ENCODE measurements around the gene RPGRIP1.

Gene RPGRIP1

DNA sequence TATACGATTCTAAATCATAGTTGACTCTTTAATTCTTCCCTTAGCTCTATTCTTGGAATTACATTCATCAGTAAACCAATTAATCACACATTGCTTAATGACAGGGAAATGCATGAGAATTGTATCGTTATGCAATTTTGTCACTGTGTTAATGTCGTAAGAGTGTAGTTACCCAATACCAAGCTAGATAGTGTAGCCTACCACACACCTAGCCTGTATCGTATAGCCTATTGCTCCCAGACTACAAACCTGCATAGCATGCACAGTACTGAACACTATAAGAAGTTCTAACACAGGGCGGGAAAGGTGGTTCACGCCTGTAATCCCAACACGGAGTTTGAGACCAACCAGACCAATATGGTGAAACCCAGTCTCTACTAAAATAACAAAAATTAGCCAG, 35.3 kb upstream of the RPGRIP1 start:
- Histone ChIP-seq H2BK120ac (ENCODE audit: low read depth, low read length) (no peak overlapping the region), H3K4me1 (ENCODE audit: control insufficient read depth, insufficient read depth, low read depth, low read length) (peaks cover 11% of the 10 kb centered on the region), H2AFZ (ENCODE audit: low read depth, low read length) (no peak overlapping the region), H2AK5ac (ENCODE audit: low read length, severe bottlenecking) (no peak overlapping the region), H3K4me2 (ENCODE audit: low read length, poor library complexity, severe bottlenecking) (no peak overlapping the region), H3K27ac (ENCODE audit: low read length, poor library complexity, severe bottlenecking) (no peak overlapping the region), H2BK5ac (ENCODE audit: low read depth, low read length, poor library complexity, severe bottlenecking) (no peak overlapping the region), H3K18ac (ENCODE audit: low read depth in 1 of 2, low read length in 2 of 2) (no peak overlapping the region), H3K27me3 (ENCODE audit: control insufficient read depth in 1 of 2, insufficient read depth in 1 of 2, low read length in 2 of 2) (no peaks in the 10 kb centered on the region), H3K23ac (ENCODE audit: low read length in 2 of 2) (no peak overlapping the region), H2BK12ac (ENCODE audit: low read length in 2 of 2) (no peak overlapping the region), H3K4ac (ENCODE audit: low read depth in 1 of 2, low read length in 2 of 2) (no peak overlapping the region), H3K9ac (ENCODE audit: low read length) (no peak overlapping the region), H4K91ac (ENCODE audit: low read length) (no peak overlapping the region), H3K14ac (ENCODE audit: low read length in 2 of 2) (no peak overlapping the region), H3K4me3 (ENCODE audit: insufficient read depth in 1 of 2, low read depth in 1 of 2, low read length in 2 of 2) (no peak overlapping the region), H3K79me1 (replicated peaks; ENCODE audit: low read length, poor library complexity, severe bottlenecking) (no peaks in the 10 kb centered on the region), H4K8ac (ENCODE audit: low read length) (no peak overlapping the region), H3K9me3 (ENCODE audit: control insufficient read depth, low read length) (no peaks in the 10 kb centered on the region), H2BK15ac (ENCODE audit: low read depth, poor library complexity, severe bottlenecking) (no peak overlapping the region), H3K36me3 (ENCODE audit: control insufficient read depth in 1 of 2, insufficient read depth in 2 of 2, low read depth in 1 of 2, low read length in 2 of 2) (peaks cover 33 to 85% of the 10 kb centered on the region in 2 experiments)
- WGBS: over 99% methylated on average over 7 of the region's 7 CpGs
- peak; percentile 48 for DNase-seq

DNA sequence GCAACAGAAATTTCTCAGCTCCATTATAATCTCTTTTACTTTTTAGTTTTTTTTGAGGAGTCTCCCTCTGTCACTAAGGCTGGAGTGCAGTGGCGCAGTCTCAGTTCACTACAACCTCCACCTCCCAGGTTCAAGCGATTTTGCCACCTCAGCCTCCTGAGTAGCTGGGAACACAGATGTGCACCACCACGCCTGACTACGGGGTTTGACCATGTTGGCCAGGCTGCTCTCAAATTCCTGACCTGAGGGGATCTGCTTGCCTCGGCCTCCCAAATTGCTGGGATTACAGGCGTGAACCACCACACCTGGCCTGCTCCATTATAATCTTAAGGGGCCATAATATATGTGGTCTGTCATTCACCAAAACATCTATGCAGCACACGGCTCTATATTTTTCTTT, 34.1 kb upstream of the RPGRIP1 start:
- 95% methylated on average over 7 of the region's 7 CpGs for WGBS

DNA sequence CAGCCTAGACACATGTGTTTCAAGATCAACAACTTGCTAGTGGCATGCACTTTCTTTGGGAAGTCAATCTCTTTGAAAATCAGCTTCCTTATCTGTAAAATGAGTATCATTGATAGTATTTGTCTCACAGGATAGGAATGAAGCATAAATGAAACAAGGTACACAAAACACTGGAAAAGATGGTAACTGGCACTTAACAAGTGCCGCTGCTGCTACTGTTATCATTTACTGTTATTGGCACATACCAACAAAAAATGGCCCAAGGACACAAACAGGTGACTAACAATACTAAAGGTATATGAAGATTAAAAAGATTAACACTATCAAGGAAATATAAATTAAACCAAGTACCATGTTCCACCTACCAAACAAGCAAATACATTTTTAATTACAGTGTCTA, 31.5 kb upstream of the RPGRIP1 start:
- no peaks in the 10 kb centered on the region for H3K79me1 ChIP-seq (replicated peaks; ENCODE audit: low read length, poor library complexity, severe bottlenecking)
- no peak overlapping the region for H2BK15ac ChIP-seq (ENCODE audit: low read depth, poor library complexity, severe bottlenecking)
- H3K23ac ChIP-seq (ENCODE audit: low read length in 2 of 2): no peak overlapping the region
- H3K18ac ChIP-seq (ENCODE audit: low read depth in 1 of 2, low read length in 2 of 2): no peak overlapping the region
- H3K4me1 ChIP-seq (ENCODE audit: control insufficient read depth, insufficient read depth, low read depth, low read length): peaks cover 8% of the 10 kb centered on the region
- no peak overlapping the region for H3K4ac ChIP-seq (ENCODE audit: low read depth in 1 of 2, low read length in 2 of 2)
- no peak overlapping the region for H3K9ac ChIP-seq (ENCODE audit: low read length)
- no peak for DNase-seq
- no peak overlapping the region for H3K27ac ChIP-seq (ENCODE audit: low read length, poor library complexity, severe bottlenecking)
- peaks cover 44 to 82% of the 10 kb centered on the region in 2 experiments for H3K36me3 ChIP-seq (ENCODE audit: control insufficient read depth in 1 of 2, insufficient read depth in 2 of 2, low read depth in 1 of 2, low read length in 2 of 2)
- no peak overlapping the region for H2BK12ac ChIP-seq (ENCODE audit: low read length in 2 of 2)
- H2AFZ ChIP-seq (ENCODE audit: low read depth, low read length): no peak overlapping the region
- H3K9me3 ChIP-seq (ENCODE audit: control insufficient read depth, low read length): no peaks in the 10 kb centered on the region
- H4K91ac ChIP-seq (ENCODE audit: low read length): no peak overlapping the region
- H2AK5ac ChIP-seq (ENCODE audit: low read length, severe bottlenecking): no peak overlapping the region
- H3K4me2 ChIP-seq (ENCODE audit: low read length, poor library complexity, severe bottlenecking): no peak overlapping the region
- H3K4me3 ChIP-seq (ENCODE audit: insufficient read depth in 1 of 2, low read depth in 1 of 2, low read length in 2 of 2): no peak overlapping the region
- no peak overlapping the region for H2BK5ac ChIP-seq (ENCODE audit: low read depth, low read length, poor library complexity, severe bottlenecking)
- whole genome bisulfite sequencing: 90% methylated on average over 1 of the region's 1 CpG
- no peak overlapping the region for H2BK120ac ChIP-seq (ENCODE audit: low read depth, low read length)
- no peaks in the 10 kb centered on the region for H3K27me3 ChIP-seq (ENCODE audit: control insufficient read depth in 1 of 2, insufficient read depth in 1 of 2, low read length in 2 of 2)
- no peak overlapping the region for H3K14ac ChIP-seq (ENCODE audit: low read length in 2 of 2)
- no peak overlapping the region for H4K8ac ChIP-seq (ENCODE audit: low read length)

More for the DNA sequence above, 34.1 kb upstream of the RPGRIP1 start:
- no peak overlapping the region for H2AFZ ChIP-seq (ENCODE audit: low read depth, low read length)
- no peak overlapping the region for H2BK5ac ChIP-seq (ENCODE audit: low read depth, low read length, poor library complexity, severe bottlenecking)
- no peak overlapping the region for H3K18ac ChIP-seq (ENCODE audit: low read depth in 1 of 2, low read length in 2 of 2)
- H4K8ac ChIP-seq (ENCODE audit: low read length): no peak overlapping the region
- H3K4ac ChIP-seq (ENCODE audit: low read depth in 1 of 2, low read length in 2 of 2): no peak overlapping the region
- H2BK15ac ChIP-seq (ENCODE audit: low read depth, poor library complexity, severe bottlenecking): peak overlapping the region; percentile 36
- H3K14ac ChIP-seq (ENCODE audit: low read length in 2 of 2): no peak overlapping the region
- no peaks in the 10 kb centered on the region for H3K9me3 ChIP-seq (ENCODE audit: control insufficient read depth, low read length)
- no peaks in the 10 kb centered on the region for H3K27me3 ChIP-seq (ENCODE audit: control insufficient read depth in 1 of 2, insufficient read depth in 1 of 2, low read length in 2 of 2)
- H2BK120ac ChIP-seq (ENCODE audit: low read depth, low read length): no peak overlapping the region
- H3K4me3 ChIP-seq (ENCODE audit: insufficient read depth in 1 of 2, low read depth in 1 of 2, low read length in 2 of 2): no peak overlapping the region
- no peak overlapping the region for H3K27ac ChIP-seq (ENCODE audit: low read length, poor library complexity, severe bottlenecking)
- no peak overlapping the region for H2BK12ac ChIP-seq (ENCODE audit: low read length in 2 of 2)
- peaks cover 11% of the 10 kb centered on the region for H3K4me1 ChIP-seq (ENCODE audit: control insufficient read depth, insufficient read depth, low read depth, low read length)
- peaks cover 35 to 85% of the 10 kb centered on the region in 2 experiments for H3K36me3 ChIP-seq (ENCODE audit: control insufficient read depth in 1 of 2, insufficient read depth in 2 of 2, low read depth in 1 of 2, low read length in 2 of 2)
- no peak overlapping the region for H3K23ac ChIP-seq (ENCODE audit: low read length in 2 of 2)
- H3K4me2 ChIP-seq (ENCODE audit: low read length, poor library complexity, severe bottlenecking): no peak overlapping the region
- H3K9ac ChIP-seq (ENCODE audit: low read length): no peak overlapping the region
- no peak for DNase-seq
- no peak overlapping the region for H4K91ac ChIP-seq (ENCODE audit: low read length)
- H3K79me1 ChIP-seq (replicated peaks; ENCODE audit: low read length, poor library complexity, severe bottlenecking): no peaks in the 10 kb centered on the region
- H2AK5ac ChIP-seq (ENCODE audit: low read length, severe bottlenecking): no peak overlapping the region

- H4K91ac ChIP-seq (ENCODE audit: low read length): no peak overlapping the region
- 92% methylated on average over 7 of the region's 8 CpGs for WGBS
- no peak overlapping the region for H2AFZ ChIP-seq (ENCODE audit: low read depth, low read length)
- no peak overlapping the region for H3K4me2 ChIP-seq (ENCODE audit: low read length, poor library complexity, severe bottlenecking)
- no peak overlapping the region for H3K4ac ChIP-seq (ENCODE audit: low read depth in 1 of 2, low read length in 2 of 2)
- no peak overlapping the region for H3K4me3 ChIP-seq (ENCODE audit: insufficient read depth in 1 of 2, low read depth in 1 of 2, low read length in 2 of 2)
- H3K79me1 ChIP-seq (replicated peaks; ENCODE audit: low read length, poor library complexity, severe bottlenecking): no peaks in the 10 kb centered on the region
- H3K27ac ChIP-seq (ENCODE audit: low read length, poor library complexity, severe bottlenecking): no peak overlapping the region
- no peak overlapping the region for H3K9ac ChIP-seq (ENCODE audit: low read length)
- H3K36me3 ChIP-seq (ENCODE audit: control insufficient read depth in 1 of 2, insufficient read depth in 2 of 2, low read depth in 1 of 2, low read length in 2 of 2): peaks cover 46 to 83% of the 10 kb centered on the region in 2 experiments
- no peak overlapping the region for H3K23ac ChIP-seq (ENCODE audit: low read length in 2 of 2)
- no peak overlapping the region for H3K18ac ChIP-seq (ENCODE audit: low read depth in 1 of 2, low read length in 2 of 2)
- no peak overlapping the region for H2BK12ac ChIP-seq (ENCODE audit: low read length in 2 of 2)
- H3K4me1 ChIP-seq (ENCODE audit: control insufficient read depth, insufficient read depth, low read depth, low read length): peaks cover 9% of the 10 kb centered on the region
- no peak for DNase-seq
- no peaks in the 10 kb centered on the region for H3K27me3 ChIP-seq (ENCODE audit: control insufficient read depth in 1 of 2, insufficient read depth in 1 of 2, low read length in 2 of 2)
- H3K14ac ChIP-seq (ENCODE audit: low read length in 2 of 2): no peak overlapping the region
- no peak overlapping the region for H4K8ac ChIP-seq (ENCODE audit: low read length)
- no peak overlapping the region for H2BK15ac ChIP-seq (ENCODE audit: low read depth, poor library complexity, severe bottlenecking)
- H3K9me3 ChIP-seq (ENCODE audit: control insufficient read depth, low read length): no peaks in the 10 kb centered on the region
- H2BK5ac ChIP-seq (ENCODE audit: low read depth, low read length, poor library complexity, severe bottlenecking): no peak overlapping the region
- no peak overlapping the region for H2BK120ac ChIP-seq (ENCODE audit: low read depth, low read length)
- H2AK5ac ChIP-seq (ENCODE audit: low read length, severe bottlenecking): no peak overlapping the region
Measured at GRCh38 chr14:21248739-21249411, 31.0 kb upstream of the RPGRIP1 start.
